HUDEP-2 (cell line): ENCODE results near the gene KLF13.

Experiments used
- DNase-seq, 76 experiments: peaks; one replicate each; lab custom pipeline; 2025; ENCODE audit not compliant: unreplicated experiment in 76 of 76; lab: John Stamatoyannopoulos, UW

Gene KLF13

DNA sequence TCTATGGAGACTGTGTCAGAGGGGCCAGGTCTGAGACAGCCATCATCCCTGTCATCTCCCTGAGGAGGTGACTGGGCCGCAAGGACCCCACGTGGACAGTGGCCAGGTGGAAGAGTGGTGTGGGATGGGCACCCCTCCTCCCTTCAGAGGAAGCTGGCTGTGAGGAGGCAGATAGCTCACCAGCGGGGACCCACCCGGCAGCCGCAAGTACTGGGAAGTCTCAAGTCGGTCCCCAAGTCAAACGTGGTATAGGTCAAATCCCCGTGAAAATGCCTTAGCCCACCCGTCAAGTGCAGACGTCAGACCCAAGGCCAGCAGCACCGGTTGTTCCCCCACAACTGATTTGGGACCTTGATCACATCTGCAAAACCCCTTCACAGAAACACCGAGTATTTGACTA lies 12.3 kb upstream of the KLF13 start:
- DNase-seq: no peak

DNA sequence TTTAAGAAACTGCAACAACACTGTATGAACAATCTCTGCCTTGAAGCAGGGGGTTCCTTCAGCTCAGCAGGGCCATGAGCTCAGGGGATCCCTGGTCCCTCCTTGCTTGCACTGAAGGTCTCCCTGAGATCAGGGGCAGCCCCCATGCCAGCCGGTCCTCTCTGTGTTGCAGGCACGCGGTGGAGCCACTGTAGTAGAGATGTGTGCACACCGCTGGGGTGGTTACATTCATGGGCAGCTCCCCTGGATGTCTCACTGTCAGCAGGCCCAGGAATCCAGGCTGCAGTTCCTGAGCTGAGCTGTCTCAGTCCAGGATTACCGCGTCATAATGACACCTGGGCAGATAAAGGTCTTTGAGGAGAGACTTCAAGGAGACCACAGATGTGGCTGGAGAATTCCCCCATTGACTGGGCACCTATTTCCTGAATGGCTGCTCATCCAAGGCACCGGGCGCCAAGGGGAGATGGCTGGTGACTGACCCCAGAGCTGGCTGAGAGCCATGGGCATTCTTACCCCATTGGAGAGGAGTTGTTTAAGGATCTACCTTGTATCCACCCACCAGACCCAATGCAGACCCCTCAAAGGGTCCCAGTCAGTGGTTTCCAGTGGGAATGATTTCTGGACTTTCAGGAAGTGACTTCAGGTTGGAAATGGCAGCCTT lies 10.4 kb upstream of the KLF13 start:
- DNase-seq: no peak

DNA sequence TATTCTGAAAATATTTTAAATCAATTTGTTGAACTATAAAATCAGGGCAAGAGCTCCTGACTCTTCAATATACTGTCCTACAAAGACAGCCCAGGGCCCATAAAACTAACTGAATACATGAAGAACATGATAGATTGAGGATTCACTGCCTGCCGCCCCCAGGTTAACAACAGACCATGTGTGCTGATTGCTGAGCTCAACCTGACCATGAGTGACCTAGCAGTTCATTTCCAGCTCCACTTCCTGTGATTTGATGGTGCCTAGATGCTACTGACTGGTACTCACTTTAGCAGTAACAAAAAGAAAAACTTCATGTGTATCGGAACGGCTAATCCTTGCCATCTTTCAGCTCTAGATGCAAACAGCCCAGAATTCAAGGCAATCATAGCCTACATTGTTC lies 9.6 kb upstream of the KLF13 start:
- DNase-seq: no peak

DNA sequence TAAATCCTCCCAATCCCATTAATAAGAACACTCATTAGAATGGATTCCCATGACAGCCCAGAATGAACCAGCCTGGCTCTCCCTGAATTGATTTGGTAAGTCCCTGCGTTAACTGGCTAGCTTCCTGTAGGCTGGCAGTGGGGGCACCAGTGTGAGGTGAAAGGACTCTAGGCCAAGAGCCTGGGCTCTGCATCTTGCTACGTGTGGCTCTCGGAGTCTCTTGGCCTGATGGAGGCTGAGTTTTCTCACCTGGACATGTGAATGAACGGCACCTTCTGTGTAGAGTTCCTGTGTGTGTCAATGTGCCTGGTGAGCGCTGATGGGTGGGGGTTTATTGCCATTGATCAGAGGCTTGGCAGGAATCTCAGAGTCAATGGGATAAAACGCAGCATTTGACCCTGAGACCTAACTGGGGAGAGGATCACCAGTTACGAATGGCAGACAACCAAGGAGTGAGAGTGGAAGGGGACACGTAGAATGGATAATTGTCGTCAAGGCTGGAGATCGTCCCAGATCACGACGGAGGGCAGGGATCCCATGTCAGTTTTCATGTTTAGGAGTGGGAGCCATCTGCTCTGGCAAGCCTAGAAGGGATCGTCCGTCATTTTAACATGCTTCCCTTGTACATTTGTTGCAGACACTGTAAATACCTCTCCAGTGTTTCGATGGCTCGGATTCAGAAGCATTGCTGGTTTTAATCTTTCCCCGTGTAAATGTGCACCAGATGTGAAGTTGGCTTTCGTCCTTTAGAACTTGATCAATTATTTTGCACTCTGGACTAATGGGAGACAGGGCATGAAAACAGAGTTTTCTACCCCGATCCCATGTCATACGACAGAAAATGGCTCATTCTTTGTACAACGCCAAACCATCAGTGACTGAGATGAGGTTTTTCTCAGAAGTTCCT lies 9.0 kb upstream of the KLF13 start:
- DNase-seq: no peak

DNA sequence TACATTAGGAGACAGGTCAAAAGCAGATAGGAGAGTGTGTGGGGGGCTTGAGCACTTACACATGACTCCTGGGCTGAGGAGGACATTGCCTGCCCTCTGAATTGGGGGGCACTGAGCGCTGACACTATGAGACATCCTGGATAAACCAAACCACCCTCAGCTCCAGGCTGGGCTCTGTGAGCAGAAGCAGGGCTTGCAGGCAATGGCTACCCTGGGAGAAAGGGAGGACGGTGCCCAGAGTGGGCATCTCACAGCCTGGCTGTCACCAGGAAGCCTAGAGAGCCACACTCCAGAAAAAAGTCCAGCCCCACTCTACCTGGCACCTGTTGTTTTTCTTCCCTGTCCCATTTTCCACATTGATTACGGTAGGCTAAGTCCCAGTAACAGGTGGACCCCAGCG lies 8.2 kb upstream of the KLF13 start:
- DNase-seq: no peak

DNA sequence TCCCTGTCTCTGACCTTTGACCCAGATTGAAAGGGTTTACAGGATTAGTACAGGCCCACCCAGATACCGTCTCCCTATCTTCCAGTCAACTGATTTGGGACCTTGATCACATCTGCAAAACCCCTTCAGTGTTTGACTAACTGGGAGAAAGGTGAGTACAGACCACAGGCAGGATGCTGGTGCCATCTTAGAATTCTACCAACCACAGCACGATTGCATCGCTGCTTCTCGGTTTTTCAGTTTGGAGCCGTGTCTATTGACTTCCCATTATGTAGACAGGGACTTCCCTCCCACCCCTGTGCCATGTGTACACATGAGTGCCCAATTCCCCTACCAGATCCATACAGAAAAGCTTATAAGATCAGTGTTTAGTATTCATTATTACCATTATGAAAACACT lies 6.6 kb upstream of the KLF13 start:
- DNase-seq: no peak

DNA sequence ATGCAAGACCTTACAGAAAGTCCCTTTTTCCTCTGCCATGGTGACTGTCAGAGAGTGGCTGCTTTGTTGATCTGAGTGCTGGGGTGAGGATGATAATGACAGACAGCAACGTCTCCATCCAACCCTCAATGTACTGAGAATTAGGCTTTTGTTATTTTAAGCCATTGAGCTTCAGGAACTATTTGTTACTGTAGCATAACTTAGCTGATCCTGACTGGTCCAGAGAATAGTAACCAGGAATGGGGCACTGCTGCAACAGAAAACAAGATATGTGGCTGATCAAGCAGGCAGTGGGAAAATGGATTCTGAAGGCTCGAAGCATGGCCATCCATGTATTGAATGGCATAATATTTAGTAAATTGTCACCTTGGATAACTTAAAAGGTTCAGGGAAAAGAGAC lies 5.2 kb upstream of the KLF13 start:
- no peak for DNase-seq

DNA sequence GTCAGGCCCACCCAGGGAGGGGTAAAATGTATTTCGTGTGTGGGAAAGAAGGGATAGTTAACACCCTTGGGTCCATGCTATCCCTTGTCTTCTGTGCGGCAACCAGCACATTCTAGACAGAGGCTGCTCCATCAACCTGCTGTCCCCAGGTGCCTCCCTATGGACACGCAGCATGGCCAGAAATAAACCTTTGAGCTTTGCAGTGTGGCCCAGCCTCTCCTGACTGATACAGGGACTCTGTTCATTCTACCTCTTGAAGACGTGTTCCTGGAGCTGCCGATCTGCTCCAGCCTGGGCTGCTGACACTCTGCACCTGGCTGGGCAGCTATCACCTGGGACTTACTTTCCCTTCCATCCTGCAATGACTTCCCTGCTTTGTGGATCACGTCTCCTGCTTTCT lies 4.1 kb upstream of the KLF13 start:
- DNase-seq: no peak

DNA sequence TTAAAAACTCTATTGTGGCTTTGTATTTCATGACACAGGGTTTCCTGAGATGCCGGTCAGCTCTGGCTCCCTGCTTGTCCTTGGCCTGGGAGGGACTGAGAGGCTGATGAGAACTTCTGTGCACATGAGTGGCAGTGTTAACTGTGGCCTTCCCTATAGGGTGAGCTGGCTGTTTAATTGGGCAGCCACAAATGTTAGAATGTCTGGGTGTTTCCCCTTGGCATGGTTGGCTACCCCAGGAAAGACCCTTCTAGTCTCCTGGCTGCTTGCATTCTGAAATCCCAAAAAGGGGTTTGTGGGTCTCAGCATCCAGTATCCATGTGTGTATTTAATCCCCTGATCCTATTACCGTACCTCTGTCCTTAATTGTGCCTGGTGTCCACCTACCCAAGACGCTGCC lies 3.0 kb upstream of the KLF13 start:
- no peak for DNase-seq

DNA sequence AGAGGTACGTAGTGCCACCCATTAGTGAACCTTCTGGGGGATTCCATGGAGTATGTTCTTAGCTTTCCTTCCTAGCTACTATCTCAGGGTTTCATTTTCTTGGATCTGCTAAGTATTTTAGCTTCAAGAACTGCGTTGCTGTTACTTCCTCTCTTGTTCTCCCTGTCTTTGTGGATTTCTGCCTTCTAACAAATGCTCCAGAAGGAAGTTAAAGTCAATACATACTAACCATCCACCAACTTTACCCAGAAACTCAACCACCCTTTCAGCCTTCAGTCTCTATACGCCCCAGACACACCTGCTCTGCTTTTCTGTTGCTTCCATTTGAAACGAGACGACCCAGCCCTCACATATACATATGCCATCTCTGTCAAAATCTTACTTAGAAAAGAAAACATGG lies 2.4 kb upstream of the KLF13 start:
- DNase-seq: no peak

DNA sequence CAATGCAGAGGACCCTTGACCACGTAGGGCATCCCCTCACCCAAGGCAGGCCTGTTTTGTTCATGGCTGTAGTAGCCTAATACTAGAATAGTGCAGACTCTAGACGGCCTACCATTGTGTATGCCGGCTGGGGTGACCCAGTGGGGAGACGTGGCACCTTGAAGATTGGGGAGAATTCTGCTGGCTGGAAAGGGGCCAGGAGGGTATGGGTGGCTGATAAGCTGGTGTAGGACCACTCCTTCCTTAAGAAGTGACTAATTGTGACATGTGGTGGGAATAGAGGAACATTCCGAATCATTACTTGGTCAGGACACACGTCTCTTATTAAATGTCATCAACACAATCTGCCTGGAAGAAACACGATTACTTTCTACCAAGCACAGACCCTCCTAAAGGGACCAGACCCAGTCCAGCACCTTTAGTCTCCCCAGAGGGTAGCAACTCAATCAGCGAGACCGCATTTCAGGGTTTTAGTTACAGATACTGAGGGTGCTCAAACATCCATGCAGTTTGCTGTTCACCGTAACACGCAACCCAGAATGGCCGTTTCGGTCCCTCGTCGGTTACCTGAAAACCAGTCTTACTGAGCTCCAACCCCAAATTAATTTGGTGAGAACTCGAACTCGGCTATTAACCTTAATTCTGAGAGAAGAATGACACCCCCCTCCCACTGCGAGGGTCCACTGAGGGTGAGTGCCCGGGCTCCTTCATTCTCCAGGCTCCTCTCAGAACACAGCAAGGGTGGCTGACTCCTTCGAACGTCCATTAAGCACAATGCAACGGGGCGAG lies 1.6 kb upstream of the KLF13 start:
- peak in 66 of 76 experiments; percentile 10 to 84 (median 54) for DNase-seq

DNA sequence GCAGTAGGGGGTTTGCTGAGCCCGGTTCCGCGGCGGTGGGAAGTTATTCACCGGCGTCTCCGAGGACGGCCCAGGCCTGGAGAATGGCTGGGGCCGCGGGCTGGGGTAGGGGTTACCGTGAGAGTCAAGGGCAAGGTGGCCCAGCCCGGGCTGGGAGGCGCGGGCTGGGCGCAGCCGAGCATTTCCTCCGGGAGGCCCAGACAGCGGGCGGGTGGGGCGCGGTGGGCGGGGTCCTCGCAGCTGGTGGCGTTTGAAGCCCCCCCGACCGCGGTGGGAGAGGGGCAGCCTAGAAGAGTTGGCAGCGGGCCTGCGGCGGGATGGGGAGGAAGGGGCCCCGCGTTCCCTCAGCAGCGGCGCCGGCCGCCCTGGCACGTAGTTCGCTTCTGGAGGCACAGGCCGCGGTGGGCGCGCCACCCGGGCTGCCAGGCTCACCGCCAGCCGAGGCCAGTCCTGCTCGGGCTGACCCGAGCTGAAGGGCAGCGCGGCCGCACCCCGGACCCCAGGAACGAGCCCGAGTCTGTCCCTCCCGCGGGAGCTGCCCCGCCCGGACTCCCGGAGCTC lies 960 bp upstream of the KLF13 start:
- DNase-seq: peak in 53 of 76 experiments; percentile 24 to 80 (median 58)

DNA sequence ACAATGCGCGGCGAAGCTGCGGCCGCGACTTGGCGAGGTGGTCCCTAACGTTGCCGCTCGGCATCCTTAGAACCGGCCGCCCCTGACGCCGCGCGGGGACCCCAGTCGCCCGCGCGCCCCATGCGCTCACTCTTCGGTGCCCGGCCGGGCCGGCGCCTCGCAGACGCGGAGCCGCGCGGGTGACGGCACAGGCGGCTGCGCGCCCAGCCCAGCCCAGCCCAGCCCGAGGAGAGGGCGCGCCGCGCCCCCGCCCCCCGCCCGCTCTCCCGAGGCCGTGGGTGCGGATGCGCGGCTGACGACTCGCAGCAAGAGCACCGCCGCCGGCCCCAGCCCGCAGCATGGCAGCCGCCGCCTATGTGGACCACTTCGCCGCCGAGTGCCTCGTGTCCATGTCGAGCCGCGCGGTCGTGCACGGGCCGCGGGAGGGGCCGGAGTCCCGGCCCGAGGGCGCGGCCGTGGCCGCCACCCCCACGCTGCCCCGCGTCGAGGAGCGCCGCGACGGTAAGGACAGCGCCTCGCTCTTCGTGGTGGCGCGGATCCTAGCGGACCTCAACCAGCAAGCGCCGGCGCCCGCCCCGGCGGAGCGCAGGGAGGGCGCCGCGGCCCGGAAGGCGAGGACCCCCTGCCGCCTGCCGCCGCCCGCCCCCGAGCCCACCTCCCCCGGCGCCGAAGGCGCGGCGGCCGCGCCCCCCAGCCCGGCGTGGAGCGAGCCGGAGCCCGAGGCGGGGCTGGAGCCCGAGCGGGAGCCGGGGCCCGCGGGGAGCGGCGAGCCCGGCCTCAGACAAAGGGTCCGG lies 437 bp downstream of the KLF13 start:
- DNase-seq: peak in 48 of 76 experiments; percentile 35 to 86 (median 62)

DNA sequence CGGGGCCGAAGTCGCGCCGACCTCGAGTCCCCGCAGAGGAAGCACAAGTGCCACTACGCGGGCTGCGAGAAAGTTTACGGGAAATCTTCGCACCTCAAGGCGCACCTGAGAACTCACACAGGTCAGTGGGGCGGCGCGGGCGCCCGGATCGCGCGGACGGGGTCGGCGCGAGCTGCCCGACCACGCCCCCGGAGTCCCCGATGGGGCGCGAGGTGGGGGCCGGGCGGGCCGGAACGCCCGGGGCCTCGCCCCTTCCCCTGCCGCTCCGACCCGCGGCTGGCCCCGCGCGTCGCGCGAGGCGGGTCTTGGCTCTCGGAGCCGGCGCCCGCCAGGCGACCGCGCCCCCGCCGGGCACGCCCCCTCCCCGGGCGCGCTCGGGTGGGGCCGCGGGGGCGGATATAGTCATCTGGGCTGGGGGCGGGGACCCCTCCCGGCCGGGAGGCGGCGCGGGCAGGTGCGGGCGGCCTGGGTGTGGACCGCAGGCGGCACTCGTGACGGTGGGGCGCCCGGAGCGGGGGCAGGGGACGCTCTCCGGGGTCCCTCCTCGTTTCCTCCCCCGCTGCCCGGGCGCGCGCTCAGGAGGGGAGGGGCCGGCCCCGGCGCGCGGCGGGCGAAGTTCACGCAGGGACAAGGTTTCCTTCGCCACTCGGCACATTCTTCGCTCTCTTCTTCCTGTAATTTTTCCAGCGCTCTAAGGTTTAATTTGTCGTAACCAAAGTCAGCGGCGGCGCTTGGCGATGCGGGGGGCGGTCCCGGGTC lies 1.2 kb downstream of the KLF13 start:
- DNase-seq: peak in 66 of 76 experiments; percentile 14 to 83 (median 56)

DNA sequence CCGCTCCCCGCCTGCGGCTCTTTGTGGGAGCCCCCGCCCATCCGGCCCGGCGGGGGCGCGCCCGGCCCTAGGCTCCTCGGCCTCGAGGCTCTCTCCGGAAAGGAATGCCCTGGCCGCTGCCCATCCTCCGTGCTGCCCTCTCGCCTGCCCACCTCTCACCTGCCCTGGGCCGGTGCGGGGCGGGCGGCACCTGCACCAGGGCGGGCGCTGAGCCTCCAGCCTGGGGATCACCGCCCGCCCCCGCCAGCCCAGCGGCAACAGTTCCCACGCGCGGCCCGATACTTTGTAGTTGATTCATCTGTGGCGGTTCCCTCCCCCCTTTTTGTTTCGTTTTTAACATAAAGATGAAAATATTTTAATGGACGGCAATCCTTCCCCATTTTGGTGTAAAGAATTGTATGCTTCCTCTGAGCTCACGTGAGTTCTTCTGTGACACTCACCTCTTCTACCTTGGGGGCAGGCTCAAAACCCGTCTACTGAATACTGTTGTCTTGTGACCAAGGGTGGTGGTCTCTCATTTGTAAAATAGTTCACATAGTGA lies 1.9 kb downstream of the KLF13 start:
- peak in 1 of 76 experiments; percentile 39 for DNase-seq

DNA sequence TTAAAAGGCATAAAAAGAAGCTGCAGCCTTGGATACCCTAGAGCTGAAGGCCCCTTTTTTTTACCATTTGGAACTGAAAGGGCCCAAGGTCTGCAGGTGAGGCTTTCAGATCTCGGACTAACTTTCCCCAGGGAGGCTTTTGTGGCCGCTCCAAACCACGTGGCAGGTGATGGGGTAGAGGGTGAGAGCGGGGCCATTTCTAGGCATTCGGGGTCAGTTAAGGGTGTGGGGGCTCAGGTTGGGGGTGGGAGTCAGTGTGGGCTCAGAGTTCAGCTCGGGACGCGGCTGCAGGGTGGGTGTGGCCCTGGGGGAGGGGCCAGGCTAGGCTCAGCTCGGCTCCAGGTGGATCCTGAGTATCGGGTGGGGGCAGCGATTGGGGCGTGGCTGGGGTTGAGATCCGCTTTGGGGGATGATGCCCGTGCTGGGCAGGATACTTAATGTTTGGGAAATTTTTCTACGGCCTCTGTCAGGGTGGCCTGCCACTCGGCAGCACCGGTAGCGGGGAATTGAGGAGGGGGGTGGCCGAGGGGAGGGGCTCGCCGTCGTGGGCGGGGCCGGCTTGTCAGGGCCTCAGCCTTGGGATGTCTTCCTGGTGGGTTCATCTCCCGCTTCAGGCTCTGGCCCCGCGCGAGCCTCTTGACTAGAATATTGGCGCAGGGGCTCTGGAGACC lies 2.5 kb downstream of the KLF13 start:
- DNase-seq: peak in 7 of 76 experiments; percentile 14 to 32 (median 26)

DNA sequence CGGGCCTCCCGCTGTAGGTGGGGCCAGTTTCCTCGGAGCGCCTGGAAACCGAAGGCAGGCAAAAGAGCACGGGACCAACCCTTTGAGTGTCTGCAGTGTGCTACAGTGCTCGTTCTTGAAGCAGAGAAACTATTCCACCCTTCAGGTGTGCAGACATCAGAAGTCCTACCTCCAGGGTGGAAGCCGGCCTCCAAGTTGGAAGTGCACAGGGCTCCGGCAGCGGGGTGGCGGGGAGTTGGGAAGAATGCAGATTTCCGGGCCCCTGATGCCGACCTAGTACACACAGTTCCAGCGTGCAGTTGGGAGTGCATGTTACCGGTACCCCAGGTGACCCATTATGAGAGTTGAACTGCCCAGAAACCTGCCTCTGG lies 3.0 kb downstream of the KLF13 start:
- DNase-seq: no peak

DNA sequence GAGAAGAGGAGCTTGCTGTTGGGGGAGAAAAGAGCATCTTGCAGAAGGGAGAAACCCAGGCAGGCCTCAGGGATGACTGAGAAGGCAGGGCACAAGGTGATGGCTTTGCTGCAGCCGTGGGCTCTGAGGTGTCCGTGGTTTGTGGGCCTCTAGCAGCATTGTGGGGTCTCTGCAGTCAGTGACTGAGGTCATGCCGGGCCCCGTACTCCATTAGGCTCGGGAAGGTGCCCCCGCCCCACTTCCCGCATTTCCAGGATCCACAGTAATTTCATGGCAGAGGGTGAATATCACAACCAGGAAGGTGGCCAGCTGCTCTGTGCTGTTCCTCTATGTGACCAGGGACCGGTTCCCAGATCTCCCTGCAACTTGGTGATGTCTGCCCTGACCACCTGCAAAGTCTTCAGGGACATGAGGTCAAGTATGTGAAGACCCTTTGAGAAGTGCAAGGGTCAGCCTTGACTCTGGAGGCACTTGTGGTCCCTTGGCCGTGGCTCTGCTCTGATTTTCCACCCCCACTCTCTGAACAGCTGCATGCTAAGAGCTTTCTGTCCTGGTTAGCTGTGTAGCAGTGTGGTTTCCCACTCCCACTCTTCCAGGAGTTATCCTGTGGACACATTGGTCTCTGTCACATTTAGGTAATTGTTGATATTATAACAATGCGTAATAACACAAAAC lies 3.6 kb downstream of the KLF13 start:
- no peak for DNase-seq
